SK-N-SH (cell line): ENCODE measurements around the gene SPTLC1.

Source experiments
- RAD21 ChIP-seq: IDR thresholded peaks from 2 replicates; pipeline ENCODE4 v1.6.1; 2012; ENCODE audit warnings: mild to moderate bottlenecking, low read length
- TF ChIP-seq, protein P1 (sequence below): fragments of 200-600 bp; sonication (generic); IDR thresholded peaks from 2 replicates; pipeline ENCODE4 v1.6.1; 2017; ENCODE audit warnings: antibody characterized with exemption, mild to moderate bottlenecking, moderate library complexity

GRCh38 chr9:92032891-92033290 lies 82.3 kb downstream of the SPTLC1 start:
- no peak for TF ChIP-seq RAD21
- TF ChIP-seq, protein P1, sequence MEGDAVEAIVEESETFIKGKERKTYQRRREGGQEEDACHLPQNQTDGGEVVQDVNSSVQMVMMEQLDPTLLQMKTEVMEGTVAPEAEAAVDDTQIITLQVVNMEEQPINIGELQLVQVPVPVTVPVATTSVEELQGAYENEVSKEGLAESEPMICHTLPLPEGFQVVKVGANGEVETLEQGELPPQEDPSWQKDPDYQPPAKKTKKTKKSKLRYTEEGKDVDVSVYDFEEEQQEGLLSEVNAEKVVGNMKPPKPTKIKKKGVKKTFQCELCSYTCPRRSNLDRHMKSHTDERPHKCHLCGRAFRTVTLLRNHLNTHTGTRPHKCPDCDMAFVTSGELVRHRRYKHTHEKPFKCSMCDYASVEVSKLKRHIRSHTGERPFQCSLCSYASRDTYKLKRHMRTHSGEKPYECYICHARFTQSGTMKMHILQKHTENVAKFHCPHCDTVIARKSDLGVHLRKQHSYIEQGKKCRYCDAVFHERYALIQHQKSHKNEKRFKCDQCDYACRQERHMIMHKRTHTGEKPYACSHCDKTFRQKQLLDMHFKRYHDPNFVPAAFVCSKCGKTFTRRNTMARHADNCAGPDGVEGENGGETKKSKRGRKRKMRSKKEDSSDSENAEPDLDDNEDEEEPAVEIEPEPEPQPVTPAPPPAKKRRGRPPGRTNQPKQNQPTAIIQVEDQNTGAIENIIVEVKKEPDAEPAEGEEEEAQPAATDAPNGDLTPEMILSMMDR, result no peak
